Measurements from ENCODE around the gene SYPL1.
"Not testable (repeated sequence)": the region's sequence is repeated elsewhere in the genome, so short reads cannot be mapped to it uniquely, and the experiment has no call there.

The SYPL1 gene

DNA sequence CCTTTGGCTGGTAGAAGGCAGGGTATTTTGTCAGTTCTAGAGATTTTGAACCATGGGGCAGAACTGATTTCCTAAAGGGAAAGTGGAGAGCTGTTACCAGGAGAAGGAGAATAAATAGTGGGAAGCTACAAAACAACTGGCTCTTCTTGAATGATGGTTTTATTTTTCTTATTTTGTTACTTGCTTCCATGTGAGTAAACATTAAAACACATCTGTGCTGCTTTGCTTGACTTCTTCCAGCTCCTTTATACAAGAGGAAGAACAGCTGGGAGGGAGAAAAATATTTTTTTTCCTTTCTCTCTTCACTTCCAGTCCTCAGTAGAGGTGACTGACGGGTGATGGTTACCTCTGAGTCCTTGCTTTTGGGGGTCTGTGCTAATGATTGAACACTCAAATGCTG lies 30.0 kb upstream of the SYPL1 start:
- TF ChIP-seq POLR2A (IDR thresholded peaks at IDR 0.05; ENCODE audit: extremely low read depth, insufficient read length) = no peak
- no peak for DNase-seq (ENCODE audit: low read depth)
- no peak overlapping the region for H3K4me3 ChIP-seq (ENCODE audit: low read depth, low read length)

DNA sequence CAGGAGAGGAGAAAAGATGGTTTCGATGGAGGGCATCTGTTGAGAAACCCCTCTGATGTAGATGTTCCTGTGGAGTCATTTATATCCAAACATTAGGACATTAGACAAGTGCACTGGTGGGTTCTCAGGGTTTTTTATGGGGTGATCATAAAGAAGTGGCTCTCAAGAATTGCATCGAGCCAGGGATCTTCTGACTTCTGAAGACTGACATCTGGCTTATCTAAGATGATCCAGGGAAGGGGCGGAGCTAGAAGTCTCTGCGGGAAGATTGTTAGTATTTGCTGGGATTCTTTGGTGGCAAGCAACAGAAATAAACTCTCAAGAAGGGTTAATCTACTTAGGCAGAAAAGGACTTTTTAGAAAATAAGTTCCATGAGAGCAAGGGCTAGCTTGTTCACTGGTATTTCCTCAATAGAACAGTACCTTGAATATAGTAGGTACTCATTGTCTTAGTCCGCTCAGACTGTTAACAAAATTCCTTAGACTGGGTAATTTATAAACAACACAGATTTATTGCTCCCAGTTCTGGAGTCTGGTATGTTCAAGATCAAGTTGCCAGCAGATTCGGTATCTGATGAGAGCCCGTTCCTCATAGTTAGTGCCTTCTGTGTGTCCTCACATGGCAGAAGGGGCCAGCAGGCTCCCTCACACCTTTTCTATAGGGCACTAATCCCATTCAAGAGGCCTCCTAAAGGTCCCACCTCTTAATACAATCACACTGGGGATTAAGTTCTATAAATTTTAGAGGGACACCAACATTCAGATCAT lies 28.5 kb upstream of the SYPL1 start:
- TF ChIP-seq POLR2A (IDR thresholded peaks at IDR 0.05; ENCODE audit: extremely low read depth, insufficient read length) (no peak), CTCF (IDR thresholded peaks at IDR 0.05; ENCODE audit: low read depth, low read length) (no peak), MAX (IDR thresholded peaks at IDR 0.05; ENCODE audit: low read depth, low read length) (no peak), MYC (IDR thresholded peaks at IDR 0.05; ENCODE audit: low read depth, low read length) (no peak)
- no peak overlapping the region for H3K4me3 ChIP-seq (ENCODE audit: low read depth, low read length)
- DNase-seq (ENCODE audit: low read depth) = no peak

GRCh38 chr7:106139265-106140251 lies 27.4 kb upstream of the SYPL1 start:
- no peak for DNase-seq (ENCODE audit: low read depth)
- no peak for TF ChIP-seq CTCF (IDR thresholded peaks at IDR 0.05; ENCODE audit: low read depth, low read length)
- TF ChIP-seq MAX (IDR thresholded peaks at IDR 0.05; ENCODE audit: low read depth, low read length) = no peak
- TF ChIP-seq MYC (IDR thresholded peaks at IDR 0.05; ENCODE audit: low read depth, low read length) = no peak
- no peak for TF ChIP-seq POLR2A (IDR thresholded peaks at IDR 0.05; ENCODE audit: extremely low read depth, insufficient read length)
- H3K4me3 ChIP-seq (ENCODE audit: low read depth, low read length) = no peak overlapping the region

- H3K4me3 ChIP-seq (ENCODE audit: low read depth, low read length) = no peak overlapping the region
- no peak for DNase-seq (ENCODE audit: low read depth)
Measured at GRCh38 chr7:106138776-106139175, 26.7 kb upstream of the SYPL1 start.

GRCh38 chr7:106138181-106138580 lies 26.1 kb upstream of the SYPL1 start:
- DNase-seq (ENCODE audit: low read depth); H3K4me3 ChIP-seq (ENCODE audit: low read depth, low read length): not testable (repeated sequence)

More at GRCh38 chr7:106138776-106139175, 26.7 kb upstream of the SYPL1 start:
- TF ChIP-seq CTCF (IDR thresholded peaks at IDR 0.05; ENCODE audit: low read depth, low read length) (no peak), POLR2A (IDR thresholded peaks at IDR 0.05; ENCODE audit: extremely low read depth, insufficient read length) (no peak), MYC (IDR thresholded peaks at IDR 0.05; ENCODE audit: low read depth, low read length) (no peak), MAX (IDR thresholded peaks at IDR 0.05; ENCODE audit: low read depth, low read length) (no peak)

DNA sequence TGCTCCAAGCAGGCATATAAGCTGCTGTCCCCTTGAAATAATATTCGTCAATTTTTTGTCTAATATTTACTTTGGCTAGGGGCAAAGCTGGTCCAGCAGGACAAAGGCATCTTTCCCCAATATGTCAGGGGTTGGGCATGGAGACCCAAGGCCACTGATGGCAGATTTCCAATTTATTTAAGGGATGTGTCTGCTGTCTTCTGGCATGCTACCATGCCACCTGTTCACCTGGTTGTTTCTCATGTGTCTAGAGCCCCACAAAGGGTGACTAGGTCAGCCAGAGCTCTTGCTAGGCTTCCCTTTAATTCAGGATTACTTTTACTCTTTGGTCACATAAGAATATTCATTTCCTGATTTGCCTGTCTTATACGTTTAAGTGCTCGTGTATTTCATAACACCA lies 22.1 kb upstream of the SYPL1 start:
- no peak for DNase-seq (ENCODE audit: low read depth)

More for the DNA sequence above, 22.1 kb upstream of the SYPL1 start:
- TF ChIP-seq CTCF (IDR thresholded peaks at IDR 0.05; ENCODE audit: low read depth, low read length) (no peak), POLR2A (IDR thresholded peaks at IDR 0.05; ENCODE audit: extremely low read depth, insufficient read length) (no peak), MAX (IDR thresholded peaks at IDR 0.05; ENCODE audit: low read depth, low read length) (no peak), MYC (IDR thresholded peaks at IDR 0.05; ENCODE audit: low read depth, low read length) (no peak)
- no peak overlapping the region for H3K4me3 ChIP-seq (ENCODE audit: low read depth, low read length)
